H1 (cell line): ENCODE results near the gene SNED1.

Experiments used
- PHF8 ChIP-seq: fragments of 200-600 bp; sonication (generic); conservative IDR thresholded peaks from 2 replicates; pipeline ENCODE4 v1.7.1; 2012; ENCODE audit warnings: low read depth, mild to moderate bottlenecking, inconsistent platforms, low read length, moderate library complexity
- TF ChIP-seq, protein P1 (sequence below), 3 experiments: IDR thresholded peaks; 1 replicate in 2 of 3; 2 replicates in 1 of 3; pipeline versions ENCODE4 v1.5.1 to v1.6.1; 2011; ENCODE audit warnings: low read length in 3 of 3, mild to moderate bottlenecking in 3 of 3, inconsistent platforms in 2 of 3, low read depth in 1 of 3, moderate library complexity in 1 of 3; ENCODE audit not compliant: insufficient read depth in 1 of 3; ENCODE audit errors: control extremely low read depth in 1 of 3

DNA sequence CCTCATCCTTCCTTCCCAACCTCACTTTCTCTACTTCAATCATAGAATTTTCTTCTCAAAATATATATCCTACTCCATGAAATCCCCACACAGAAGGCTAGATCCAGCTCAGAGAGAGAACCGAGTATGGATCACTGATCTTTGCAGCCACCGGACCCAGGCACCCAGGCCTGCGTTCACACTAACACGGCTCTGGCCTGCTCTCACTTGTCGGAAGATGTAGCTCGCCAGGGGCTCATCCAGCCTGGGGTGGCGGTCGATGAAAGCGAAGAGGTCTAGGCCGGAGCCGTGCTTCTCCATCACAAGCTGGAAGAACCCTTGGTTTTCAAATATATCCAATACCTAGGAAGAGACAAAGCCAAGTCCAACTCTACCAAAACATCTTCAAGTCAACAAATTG is 116.4 kb downstream of the SNED1 start:
- TF ChIP-seq, protein P1, sequence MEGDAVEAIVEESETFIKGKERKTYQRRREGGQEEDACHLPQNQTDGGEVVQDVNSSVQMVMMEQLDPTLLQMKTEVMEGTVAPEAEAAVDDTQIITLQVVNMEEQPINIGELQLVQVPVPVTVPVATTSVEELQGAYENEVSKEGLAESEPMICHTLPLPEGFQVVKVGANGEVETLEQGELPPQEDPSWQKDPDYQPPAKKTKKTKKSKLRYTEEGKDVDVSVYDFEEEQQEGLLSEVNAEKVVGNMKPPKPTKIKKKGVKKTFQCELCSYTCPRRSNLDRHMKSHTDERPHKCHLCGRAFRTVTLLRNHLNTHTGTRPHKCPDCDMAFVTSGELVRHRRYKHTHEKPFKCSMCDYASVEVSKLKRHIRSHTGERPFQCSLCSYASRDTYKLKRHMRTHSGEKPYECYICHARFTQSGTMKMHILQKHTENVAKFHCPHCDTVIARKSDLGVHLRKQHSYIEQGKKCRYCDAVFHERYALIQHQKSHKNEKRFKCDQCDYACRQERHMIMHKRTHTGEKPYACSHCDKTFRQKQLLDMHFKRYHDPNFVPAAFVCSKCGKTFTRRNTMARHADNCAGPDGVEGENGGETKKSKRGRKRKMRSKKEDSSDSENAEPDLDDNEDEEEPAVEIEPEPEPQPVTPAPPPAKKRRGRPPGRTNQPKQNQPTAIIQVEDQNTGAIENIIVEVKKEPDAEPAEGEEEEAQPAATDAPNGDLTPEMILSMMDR (IDR thresholded peaks at IDR 0.05; ENCODE audit: control extremely low read depth in 1 of 3, insufficient read depth in 1 of 3, low read depth in 1 of 3, low read length in 3 of 3): no peak
- no peak for TF ChIP-seq PHF8
